Measurements from ENCODE around the gene NCK2.

DNA sequence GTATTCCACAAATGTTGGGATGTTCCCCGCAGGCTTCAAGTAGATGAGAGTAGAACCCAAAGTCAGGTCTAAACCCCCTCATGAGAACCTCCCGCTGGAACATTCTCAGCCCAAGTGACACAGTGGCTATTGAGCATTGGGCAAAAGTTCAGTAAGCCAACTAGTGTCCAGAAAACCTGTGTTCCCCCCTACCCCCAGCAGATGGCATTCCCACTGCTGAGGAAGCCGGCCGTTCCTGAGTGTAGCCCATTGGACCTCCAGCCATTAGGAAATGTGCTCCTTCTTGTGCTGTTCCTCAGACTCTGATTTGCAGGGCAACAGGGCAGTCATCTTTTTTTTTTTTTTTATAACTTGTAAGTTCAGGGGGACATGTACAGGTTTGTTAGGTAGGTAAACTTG lies 152.1 kb downstream of the NCK2 start:
- TF ChIP-seq SUZ12 (IDR thresholded peaks at IDR 0.05; ENCODE audit: extremely low read depth, insufficient read depth, insufficient read length) (no peak), YY1 (IDR thresholded peaks at IDR 0.05; ENCODE audit: insufficient read depth, insufficient read length) (no peak), ZNF274 (IDR thresholded peaks at IDR 0.05; ENCODE audit: low read depth, low read length) (no peak)
